HG02798 (cell line): ENCODE results near the gene CALML4.
"Not testable (repeated sequence)": the region's sequence is repeated elsewhere in the genome, so short reads cannot be mapped to it uniquely, and the experiment has no call there.

Experiments
- ATAC-seq: cut with Tn5 transposase; IDR thresholded peaks from one replicate; pipeline ENCODE4 v1.9.1; 2021; ENCODE audit warnings: mild to moderate bottlenecking; ENCODE audit not compliant: unreplicated experiment, poor library complexity

CALML4 gene

DNA sequence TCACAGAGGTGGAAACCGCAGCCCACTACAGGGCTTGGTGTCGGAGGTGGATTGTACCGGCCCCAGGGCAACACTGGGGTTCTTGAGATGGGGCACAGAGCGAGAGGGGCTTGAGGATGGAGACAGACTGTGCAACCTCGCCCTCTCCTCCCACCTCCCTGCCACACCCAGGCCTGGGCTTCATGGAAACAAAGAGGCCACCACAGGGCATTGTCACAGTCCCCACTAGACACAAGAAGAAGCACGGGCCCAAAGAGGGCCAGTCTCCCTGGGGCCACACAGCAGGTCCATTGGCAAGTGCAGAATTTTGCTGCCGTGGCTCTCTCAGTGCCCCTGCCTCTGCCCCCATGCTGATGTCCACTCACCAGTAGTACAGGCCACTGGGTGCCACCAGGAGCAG, 4.1 kb upstream of the CALML4 start:
- peak; percentile 6 for ATAC-seq

DNA sequence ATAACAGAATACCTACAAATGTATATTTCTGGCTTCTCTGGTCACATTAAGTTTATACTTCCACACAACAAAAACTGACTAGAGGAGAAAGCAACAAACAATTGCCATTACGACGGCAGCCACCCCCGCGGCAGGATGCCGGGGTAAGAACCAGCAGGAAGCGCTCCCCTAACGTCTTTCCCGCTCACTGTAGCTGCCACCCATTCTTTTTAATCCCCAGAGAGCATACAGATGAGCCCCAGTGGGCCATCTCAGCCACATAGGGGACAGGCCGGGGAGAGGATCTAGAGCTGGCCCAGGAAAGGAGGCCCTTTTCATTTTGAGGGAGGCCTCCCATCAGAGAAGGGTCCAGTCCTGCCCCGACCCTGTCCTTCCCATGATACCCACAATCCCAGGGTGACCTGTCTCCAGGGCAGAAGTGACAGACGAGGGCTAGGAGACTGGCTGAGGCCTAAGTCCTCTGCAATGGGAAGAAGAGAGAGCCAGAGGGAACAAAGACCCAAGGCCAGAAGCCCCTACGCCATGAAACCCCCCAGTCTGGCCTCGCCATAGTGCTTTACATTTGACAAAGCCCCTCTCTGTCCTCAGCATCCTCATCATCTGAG, 3.6 kb upstream of the CALML4 start:
- no peak for ATAC-seq

DNA sequence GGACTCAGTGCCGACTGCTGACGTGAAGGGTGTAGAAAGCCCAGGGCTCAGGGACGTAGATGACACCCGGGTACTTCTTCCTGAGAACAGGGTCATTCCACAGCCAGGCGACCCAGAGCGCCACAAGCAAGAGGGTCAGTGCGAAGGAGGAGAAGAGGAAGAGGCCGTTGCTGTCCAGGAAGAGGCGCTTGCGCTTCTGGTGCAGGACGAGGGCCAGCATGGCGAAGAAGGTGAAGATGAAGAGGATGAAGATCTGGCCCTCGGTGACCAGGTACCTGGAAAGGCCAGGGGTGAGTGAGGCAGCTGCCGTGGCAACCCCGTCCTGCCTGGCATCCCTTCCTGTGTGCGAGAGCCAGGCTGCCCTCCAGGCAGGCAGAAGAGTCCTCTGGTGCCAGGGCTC, 3.0 kb upstream of the CALML4 start:
- no peak for ATAC-seq

DNA sequence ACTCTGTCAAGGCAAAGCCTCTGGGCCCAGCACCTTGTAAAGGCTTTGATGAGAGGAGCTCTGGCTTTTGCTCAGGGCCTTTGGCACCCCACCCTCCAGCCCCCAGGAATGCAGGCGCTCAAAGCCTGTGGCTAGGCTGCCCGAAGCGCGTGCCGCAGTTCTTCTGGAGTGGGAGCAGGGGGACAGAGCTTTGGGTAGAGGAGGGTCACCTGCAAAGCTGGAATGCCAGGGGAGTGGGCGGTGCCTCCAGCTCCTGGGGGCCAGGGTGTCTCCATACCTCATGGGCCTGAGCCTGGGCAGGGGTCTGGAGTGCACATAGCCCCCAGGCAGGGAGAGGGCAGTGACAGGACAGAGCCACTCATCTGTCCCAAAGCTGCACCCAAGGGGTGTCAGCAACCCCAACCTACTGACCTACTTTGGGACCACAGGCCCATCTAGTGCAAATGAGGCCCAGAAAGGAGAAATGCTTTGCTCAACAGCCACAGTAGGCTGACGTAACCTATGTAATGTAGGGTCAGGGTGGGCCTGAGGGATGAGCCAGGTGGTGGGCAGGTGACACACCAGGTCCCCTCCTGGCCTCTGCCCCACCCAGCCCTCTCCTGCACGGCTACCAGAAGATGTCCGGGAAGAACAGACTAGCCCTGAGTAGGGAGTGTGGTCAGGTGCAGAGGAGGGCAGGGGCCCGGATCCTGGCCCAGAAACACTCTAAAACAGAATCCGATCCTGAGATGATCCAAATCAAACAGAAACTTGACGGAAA, 2.2 kb upstream of the CALML4 start:
- ATAC-seq = no peak

DNA sequence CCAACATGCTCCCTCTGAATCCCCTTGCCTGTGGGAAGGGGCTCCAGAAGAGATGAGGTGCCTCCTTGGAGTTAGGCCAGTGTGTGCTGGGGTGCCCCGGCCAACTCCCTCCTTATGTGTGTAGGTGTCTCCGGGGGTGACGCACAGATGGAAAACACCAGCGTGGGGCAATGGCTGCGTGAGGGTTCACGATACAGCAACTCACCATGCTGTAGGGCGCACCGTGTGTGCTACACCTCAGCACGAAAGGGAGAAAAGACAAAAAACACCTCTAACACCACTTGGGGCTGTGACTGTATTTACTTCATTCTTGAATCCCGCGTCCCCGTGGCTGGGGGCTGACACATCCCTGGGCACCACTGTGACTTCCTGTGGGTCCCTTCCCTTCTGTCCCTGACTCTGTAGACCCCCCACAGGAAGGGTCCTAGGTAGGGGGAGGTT, 1.6 kb upstream of the CALML4 start:
- ATAC-seq = no peak

DNA sequence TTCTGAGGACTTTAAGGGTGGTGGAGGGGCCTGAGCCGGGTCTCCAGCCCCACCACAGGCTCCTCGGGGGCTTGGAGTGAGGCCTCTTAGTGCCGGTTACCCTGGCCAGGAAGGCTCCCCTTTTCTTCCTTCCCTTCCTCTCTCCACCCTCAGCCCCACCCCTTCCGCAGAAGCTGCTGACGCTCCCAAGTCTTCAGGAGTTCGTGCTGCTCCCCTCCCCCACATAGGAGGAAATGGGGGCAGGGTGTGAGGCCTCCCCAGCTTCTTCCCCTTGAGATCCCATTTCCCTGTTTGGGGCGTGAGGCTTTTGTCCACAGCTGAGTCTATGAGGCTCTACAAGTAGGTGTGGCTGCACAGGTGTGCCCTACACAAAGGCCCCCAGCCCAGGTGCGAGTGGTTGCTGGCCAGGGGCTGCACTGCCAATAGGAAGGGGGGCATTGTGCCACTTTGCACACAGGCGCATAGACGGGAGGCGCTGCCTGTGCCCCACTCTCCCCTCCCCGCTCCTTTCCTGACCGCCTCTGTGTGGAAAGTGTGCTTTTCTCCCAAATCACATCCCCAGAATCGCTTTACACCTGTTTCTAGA, 915 bp upstream of the CALML4 start:
- no peak for ATAC-seq

DNA sequence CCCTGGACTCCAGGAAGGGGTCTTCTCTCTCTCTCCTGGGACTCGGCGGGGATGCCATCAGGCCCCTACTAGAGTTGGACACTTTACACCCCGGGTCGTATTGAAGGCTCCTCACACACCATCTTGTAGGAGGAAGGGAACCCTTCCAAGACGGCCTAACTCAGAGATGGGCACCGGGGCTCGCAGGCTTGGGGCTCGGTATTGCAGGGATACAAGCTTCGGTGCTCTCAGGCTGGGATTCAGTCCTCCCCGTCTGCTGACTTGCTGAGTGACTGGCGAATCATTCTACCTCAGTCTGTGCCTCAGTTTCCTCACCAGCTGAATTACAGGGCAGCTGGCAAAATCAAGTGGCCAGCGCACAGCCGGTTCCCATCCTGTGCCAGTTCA, 419 bp upstream of the CALML4 start:
- no peak for ATAC-seq

DNA sequence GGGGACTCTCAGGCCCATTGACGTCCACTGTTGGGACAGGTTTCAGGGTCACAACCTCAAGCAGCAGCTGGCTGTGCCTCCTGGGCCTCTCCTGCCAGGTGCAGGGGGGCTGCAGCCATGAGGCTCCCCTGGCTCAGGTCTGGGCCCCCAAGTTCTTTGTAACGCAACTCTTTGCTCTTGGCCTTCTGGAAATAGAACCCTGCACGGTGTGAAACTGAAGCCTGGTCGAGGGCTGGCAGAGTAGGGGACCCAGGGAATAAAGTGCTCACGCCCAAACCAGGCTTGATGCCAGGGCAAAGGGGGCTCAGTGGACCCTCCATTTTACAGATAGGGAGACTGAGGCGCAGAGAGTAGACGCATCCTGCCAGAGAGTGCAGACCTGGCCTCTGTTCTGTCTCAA, 771 bp downstream of the CALML4 start:
- ATAC-seq = no peak

DNA sequence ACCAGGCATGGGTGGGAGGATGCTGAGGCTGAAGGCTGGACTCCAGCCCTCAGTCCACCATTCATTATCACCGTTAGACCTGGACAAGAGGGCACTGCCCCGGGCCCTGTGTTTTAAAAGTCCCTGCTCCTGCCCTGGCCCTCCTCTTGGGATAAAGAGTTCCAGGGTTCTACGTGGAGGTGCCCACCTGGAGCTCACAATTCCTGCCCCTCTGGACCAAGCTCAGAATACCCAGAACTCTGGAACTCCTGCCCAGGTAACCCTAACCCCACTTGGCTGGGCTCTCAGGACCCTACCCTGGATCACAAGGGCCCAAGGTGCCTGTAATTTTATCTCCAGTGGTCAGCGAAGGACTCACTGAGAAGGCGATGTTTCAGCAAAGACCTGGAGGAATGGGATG, 1.2 kb downstream of the CALML4 start:
- ATAC-seq = no peak

DNA sequence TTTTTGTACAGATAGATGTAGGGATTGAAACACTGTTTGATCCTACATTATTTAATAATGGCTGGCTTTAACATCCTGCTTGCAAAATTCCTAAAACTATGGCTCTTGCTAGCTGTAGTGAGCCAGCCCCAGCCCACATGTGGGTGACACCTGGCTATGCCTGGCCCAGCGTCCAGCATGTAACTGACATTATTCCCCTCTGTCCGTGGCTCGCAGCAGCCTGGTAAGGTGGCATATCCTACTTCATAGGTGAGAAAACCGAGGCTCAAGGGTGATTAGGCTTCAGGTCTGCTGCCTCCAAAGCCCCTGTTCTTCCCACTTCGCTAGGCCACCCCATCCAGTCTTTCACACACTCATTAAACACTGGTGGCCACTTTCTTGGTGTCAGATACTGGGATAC, 1.6 kb downstream of the CALML4 start:
- no peak for ATAC-seq

DNA sequence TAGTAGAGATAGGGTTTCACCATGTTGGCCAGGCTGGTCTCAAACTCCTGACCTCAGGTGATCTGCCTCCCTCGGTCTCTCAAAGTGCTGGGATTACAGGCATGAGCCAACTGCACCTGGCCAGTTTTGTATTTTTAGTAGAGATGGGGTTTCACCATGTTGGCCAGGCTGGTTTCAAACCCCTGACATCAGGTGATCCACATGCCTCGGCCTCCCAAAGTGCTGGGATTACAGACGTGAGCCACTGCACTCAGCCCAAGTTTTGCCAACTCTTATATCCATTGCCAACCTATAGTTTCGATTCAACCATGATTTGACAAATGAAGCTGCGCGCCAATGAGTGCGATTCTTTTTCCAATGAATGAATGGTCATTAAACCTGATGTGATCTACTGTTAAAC, 2.1 kb downstream of the CALML4 start:
- ATAC-seq = not testable (repeated sequence)

DNA sequence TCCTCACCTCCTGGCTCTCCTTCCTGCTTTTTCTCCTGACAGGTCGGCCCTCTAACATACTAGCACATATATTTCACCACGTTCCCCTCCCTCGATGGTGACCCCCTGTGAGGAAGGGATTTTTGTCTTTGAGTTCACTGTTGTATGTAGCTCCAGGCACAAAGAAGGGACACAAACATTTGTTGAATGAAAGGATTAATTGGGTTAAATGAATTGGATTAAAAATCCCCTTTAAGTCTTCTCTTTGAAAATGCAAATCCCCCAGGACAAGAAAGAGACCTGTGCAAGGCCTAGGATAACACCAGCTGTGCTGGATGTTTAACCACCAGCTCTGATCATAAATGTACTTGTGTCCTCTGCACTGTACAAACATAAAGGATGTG, 3.3 kb downstream of the CALML4 start:
- no peak for ATAC-seq

DNA sequence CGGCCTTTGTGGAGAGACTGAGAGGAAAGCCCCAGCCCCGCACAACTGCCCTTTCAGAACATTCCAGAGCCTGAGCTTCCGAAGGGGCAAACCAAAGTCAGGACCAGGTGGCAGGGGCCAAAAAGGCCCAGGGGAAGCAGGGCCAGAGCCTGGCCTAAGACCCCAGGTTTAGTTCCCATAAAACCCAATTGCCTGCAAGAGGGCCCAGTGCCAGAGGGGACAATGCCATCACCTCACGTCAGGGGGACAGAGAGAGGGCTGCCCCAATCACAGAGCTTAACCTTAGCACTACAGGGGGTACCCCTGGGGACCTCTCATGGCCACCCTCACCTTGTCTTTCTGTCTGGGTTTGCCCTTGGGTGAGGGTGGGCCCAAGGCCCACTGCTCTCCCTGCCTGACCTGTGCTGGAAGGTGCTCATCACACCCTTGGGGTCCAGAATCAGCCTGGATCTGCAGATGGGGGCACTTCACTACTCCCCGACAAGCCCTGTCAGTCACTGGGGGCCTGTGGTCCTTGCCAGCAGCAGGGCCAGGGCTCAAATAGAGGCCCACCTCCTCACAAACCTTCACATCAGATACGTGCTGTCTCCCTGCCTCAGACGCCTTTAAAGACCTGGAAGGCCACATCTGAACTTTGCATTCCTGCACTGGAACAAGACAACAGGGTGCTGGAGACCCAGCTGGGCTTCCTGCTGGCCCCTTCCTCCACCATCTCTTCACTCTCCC, 3.8 kb downstream of the CALML4 start:
- ATAC-seq = no peak

DNA sequence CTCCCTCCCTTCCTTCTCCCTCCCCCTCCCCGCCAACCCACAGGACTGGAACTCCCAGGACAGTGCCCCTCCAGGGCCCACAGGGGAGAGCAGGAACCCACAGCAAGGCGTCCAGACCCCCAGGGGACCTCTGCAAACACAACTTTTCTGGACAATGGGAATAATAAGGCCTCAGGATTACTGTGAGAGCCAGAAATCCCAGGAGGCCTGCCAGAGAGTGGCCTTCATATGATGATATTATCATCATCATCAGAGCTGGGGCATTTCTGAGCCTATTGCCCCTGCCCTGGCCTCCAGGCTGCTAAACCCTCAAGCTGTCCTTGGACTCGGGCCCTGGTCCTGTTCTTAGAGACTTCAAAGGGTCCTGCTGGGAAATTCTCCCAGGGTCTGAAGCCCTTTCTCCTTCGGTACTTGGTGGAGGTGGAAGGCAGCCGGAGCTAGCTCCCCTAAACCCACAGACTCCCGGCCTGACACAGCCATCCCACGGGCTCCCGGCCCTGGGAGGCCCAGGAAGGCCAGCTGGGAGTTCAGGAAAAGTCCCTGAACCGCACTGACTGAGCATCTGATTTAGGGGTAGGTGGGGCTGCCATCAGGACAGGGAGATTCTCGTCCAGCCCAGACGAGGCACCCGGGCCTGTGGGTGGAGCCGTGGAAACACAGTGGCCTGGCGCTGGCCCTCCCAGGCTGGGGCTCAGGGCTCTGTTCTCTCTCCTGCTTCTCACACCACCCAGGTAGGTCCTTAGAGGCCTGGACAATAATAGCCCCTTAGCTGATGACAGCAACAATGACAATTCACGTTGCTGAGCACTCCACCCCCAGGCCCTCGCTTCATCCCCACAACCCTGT, 4.9 kb downstream of the CALML4 start:
- ATAC-seq = no peak

DNA sequence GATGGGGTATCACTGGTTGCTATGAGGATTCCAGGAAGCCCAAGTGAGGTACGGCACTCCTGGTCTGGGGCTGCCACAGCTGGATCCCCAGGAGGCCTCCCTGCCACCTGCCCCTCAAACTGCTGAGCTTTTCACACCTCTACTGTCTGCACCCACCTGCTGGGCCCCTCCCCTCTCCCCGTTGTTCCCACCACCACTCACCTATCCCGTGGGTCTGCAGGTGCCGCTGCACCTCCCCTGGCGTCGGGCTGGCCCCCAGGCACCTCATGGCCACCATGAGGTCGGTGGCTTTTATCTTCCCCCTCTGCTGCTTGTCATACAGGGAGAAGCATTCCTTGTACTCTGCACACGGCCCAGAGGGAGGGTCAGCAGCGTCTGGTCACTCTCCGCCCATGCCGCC, 5.8 kb downstream of the CALML4 start:
- no peak for ATAC-seq

DNA sequence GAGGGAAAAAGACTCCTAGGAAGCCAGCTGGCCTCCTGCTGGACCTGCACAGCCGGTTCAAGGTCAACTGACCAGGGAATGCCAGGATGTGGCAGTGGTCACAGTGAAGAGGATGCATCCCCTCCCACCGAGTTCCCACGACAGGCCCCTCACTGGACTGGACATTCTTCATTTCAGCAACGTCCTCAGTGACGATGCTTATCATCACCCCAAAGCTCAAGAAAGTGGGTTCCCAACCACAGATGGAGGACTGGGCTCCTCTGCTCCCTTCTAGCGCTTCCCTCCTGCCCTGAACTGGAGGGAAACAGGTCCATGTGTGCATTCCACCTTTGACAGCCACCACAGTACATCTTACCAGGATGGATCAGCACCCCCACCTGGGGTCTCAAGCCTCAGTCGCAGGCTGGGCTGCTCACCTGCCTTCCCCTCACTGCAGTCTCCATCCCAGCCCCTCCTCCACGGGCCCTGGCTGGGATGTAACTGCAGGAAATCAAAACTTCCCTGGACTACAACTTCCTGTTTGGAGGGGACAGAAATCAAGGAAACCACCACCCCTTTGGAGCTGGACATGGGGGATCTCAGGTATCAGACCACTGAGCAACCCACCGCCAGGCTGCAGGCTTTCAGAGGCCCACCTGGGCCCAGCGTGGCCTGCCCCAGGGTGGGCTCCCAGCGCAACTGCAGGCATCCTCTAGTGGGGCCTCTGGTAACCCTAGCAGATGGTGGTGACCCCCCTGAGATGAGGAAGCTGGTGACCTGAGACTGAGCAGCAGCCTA, 7.3 kb downstream of the CALML4 start:
- no peak for ATAC-seq

DNA sequence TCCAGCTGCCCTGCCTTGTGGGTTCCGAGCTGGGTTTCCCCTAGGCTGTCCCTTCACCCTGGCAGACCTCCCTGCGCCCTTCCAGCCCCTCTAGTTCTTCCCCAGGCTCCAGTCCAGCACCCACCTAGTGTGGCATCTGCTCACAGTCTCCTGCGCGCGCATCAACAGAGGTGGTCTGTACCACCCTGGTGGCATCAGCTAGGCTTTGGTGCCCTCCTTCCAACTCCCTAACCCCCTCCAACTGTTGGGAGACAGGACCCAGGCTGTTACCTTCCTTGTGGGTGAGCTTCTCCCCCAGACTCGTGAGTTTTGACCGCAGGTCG, 8.0 kb downstream of the CALML4 start:
- no peak for ATAC-seq

DNA sequence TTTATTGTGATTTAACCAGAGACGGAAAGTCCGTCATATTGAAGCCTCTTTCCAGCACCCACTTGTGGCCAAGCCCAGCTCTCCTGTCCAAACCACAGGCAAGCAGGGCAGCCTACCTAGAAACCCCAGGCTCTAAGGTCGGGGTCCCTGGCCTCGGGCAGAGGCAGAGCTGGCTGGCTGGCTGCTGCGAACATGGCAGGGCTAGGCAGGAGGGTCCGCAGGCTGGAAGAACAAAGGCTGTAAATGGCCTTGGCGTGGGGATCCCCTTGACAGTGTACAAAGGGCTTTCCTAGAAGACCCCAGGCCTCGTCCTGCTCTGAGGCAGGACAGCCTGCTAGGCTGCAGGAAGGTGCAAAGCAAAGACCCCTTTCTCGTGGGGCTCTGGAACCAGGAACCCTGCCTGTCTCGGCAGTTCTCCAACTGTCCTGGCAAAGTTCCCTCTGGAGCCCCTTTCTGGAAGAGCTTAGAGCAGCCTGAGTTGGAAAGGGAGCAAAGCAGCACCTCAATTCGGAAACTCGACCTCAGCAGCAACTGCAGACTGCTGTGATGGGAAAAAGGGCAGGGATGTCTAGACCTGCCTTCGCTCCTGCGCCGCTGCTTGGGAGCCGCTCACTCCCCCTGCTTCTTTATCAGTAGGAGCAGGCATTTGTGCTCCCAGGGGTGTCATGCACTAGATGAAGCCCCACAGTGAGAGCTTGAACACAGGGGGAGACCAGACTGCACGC, 8.5 kb downstream of the CALML4 start:
- no peak for ATAC-seq
